BE2C (cell line): ENCODE measurements around the gene VSTM2A.

Experiments used
- DNase-seq: peaks from one replicate; pipeline ENCODE4 v3.0.0-alpha.2; 2020
- H3K27me3 ChIP-seq: fragments of 250-450 bp; sonication (Bioruptor Pico); 2 replicates; pipeline ENCODE4 v1.5.1; 2020; ENCODE audit warnings: mild to moderate bottlenecking
- H3K36me3 ChIP-seq: fragments of 250-450 bp; sonication (Bioruptor Pico); 2 replicates; pipeline ENCODE4 v1.5.1; 2020; ENCODE audit warnings: mild to moderate bottlenecking
- H3K4me1 ChIP-seq: fragments of 250-450 bp; sonication (Bioruptor Pico); 2 replicates; pipeline ENCODE4 v1.5.1; 2020
- H3K4me3 ChIP-seq: 2 replicates; pipeline ENCODE4 v1.5.1; 2011; ENCODE audit warnings: low read depth, low read length
- H3K9me3 ChIP-seq: fragments of 250-450 bp; sonication (Bioruptor Pico); 2 replicates; pipeline ENCODE4 v1.5.1; 2020
- CTCF ChIP-seq: IDR thresholded peaks from 2 replicates; pipeline ENCODE4 v1.5.1; 2012; ENCODE audit warnings: mild to moderate bottlenecking, low read depth, low read length

The VSTM2A gene

GRCh38 chr7:54544527-54545240 is 2.5 kb downstream of the VSTM2A start:
- DNase-seq: peak; percentile 57
- H3K4me3 ChIP-seq: peak overlapping the region; percentile 90
- TF ChIP-seq CTCF: peak; percentile 18; the same call in 1 of the 2 replicates
- no peaks in the 10 kb centered on the region for H3K9me3 ChIP-seq
- peaks cover 20% of the 10 kb centered on the region for H3K4me1 ChIP-seq
- H3K27me3 ChIP-seq: no peaks in the 10 kb centered on the region
- no peaks in the 10 kb centered on the region for H3K36me3 ChIP-seq

- H3K9me3 ChIP-seq: no peaks in the 10 kb centered on the region
- H3K36me3 ChIP-seq: no peaks in the 10 kb centered on the region
- peaks cover 21% of the 10 kb centered on the region for H3K4me1 ChIP-seq
- DNase-seq: no peak
- no peaks in the 10 kb centered on the region for H3K27me3 ChIP-seq
- peak overlapping the region; percentile 90 for H3K4me3 ChIP-seq
- no peak for TF ChIP-seq CTCF
These were observed 3.0 kb downstream of the VSTM2A start for GRCh38 chr7:54545241-54545563.

GRCh38 chr7:54546081-54546985 is 4.2 kb downstream of the VSTM2A start:
- H3K27me3 ChIP-seq: no peaks in the 10 kb centered on the region
- peak; percentile 92 for DNase-seq
- TF ChIP-seq CTCF: peak; percentile 59
- no peaks in the 10 kb centered on the region for H3K36me3 ChIP-seq
- H3K4me3 ChIP-seq: peak overlapping the region; percentile 90
- peaks cover 17% of the 10 kb centered on the region for H3K4me1 ChIP-seq
- no peaks in the 10 kb centered on the region for H3K9me3 ChIP-seq

GRCh38 chr7:54546986-54547314 is 4.8 kb downstream of the VSTM2A start:
- H3K9me3 ChIP-seq: no peaks in the 10 kb centered on the region
- no peak for TF ChIP-seq CTCF
- H3K4me1 ChIP-seq: peaks cover 17% of the 10 kb centered on the region
- no peaks in the 10 kb centered on the region for H3K27me3 ChIP-seq
- H3K36me3 ChIP-seq: no peaks in the 10 kb centered on the region
- H3K4me3 ChIP-seq: peak overlapping the region; percentile 90
- no peak for DNase-seq

- TF ChIP-seq CTCF: no peak
- H3K36me3 ChIP-seq: peaks cover 7% of the 10 kb centered on the region
- H3K4me3 ChIP-seq: no peak overlapping the region
- H3K9me3 ChIP-seq: no peaks in the 10 kb centered on the region
- H3K4me1 ChIP-seq: peaks cover 17% of the 10 kb centered on the region
- peak; percentile 41 for DNase-seq
- H3K27me3 ChIP-seq: no peaks in the 10 kb centered on the region
These were observed 8.3 kb downstream of the VSTM2A start for GRCh38 chr7:54550471-54550870.

GRCh38 chr7:54556121-54556520 is 13.9 kb downstream of the VSTM2A start:
- TF ChIP-seq CTCF: no peak
- no peak overlapping the region for H3K4me3 ChIP-seq
- H3K9me3 ChIP-seq: no peaks in the 10 kb centered on the region
- H3K27me3 ChIP-seq: no peaks in the 10 kb centered on the region
- peaks cover 8% of the 10 kb centered on the region for H3K4me1 ChIP-seq
- no peak for DNase-seq
- H3K36me3 ChIP-seq: peaks cover 7% of the 10 kb centered on the region
